Lower lobe of right lung (tissue), 2 donors: Measurements from ENCODE around the gene IL1RAPL1. TPM values are rescaled to one million over a fixed set of nuclear protein-coding genes. Genes with fewer than 3 reads are reported as not detected.

Experiments used
- ATAC-seq, 2 donors: fragments of 200-7000 bp; cut with Tn5 transposase; one replicate each; pipeline ENCODE4 v1.9.1; 2020 to 2022; ENCODE audit warnings: mild to moderate bottlenecking in 2 of 2, moderate library complexity in 2 of 2
- DNase-seq: peaks from one replicate; pipeline ENCODE4 v3.0.0-alpha.2; 2020
- H3K27ac ChIP-seq: fragments of 200-600 bp; one replicate; pipeline ENCODE4 v1.8.0; 2022
- H3K27me3 ChIP-seq: fragments of 200-600 bp; one replicate; pipeline ENCODE4 v1.8.0; 2022; ENCODE audit warnings: low read depth
- H3K36me3 ChIP-seq: fragments of 200-600 bp; one replicate; pipeline ENCODE4 v1.8.0; 2022; ENCODE audit warnings: mild to moderate bottlenecking
- H3K4me1 ChIP-seq: fragments of 200-600 bp; one replicate; pipeline ENCODE4 v1.8.0; 2022
- H3K4me3 ChIP-seq: fragments of 200-600 bp; one replicate; pipeline ENCODE4 v1.8.0; 2022; ENCODE audit warnings: mild to moderate bottlenecking
- H3K9me3 ChIP-seq: fragments of 200-600 bp; one replicate; pipeline ENCODE4 v1.8.0; 2022
- intact Hi-C: fragments of 100-400 bp; cut with DNase I; formaldehyde crosslinking; loops from one replicate; pipeline ENCODE4 v1.11.0; 2022
- total RNA-seq: library from RNA; stranded (reverse); fragmentation: NEBNext Ultra II Directional; extraction: Animal tissue kit (Norgen Biotek cat#: 25700); gene quantifications from one replicate; pipeline ENCODE4 v1.2.1, GENCODE V29; 2021
- TF ChIP-seq, protein P1 (sequence below): fragments of 200-600 bp; IDR thresholded peaks from one replicate; pipeline ENCODE4 v1.8.0; 2022; ENCODE audit warnings: antibody characterized with exemption, mild to moderate bottlenecking
- donor health status: DM: no; HTN: yes; CAD: no; lungs with severe emphysema.

Gene IL1RAPL1
- total RNA-seq, 1 donor from 2014 or later: not detected

DNA sequence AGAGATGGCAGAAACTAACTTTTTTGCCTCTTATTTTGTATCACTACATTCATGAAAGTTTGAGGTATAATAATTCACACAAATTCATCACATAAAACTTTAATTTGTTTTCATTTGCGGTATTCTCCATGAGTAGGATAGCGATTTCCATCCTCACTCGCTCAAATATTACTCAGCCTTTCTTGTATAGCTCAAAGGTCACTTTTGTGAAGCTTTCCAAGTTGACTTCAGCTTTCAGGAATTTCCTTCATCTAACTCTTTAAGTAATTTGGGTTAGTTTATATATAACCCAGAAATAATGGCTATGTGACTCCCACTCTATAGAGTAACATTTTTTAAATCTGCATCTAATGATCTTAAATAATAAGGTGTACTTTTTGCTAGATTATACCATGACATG, 314.4 kb downstream of the IL1RAPL1 start:
- TF ChIP-seq, protein P1, sequence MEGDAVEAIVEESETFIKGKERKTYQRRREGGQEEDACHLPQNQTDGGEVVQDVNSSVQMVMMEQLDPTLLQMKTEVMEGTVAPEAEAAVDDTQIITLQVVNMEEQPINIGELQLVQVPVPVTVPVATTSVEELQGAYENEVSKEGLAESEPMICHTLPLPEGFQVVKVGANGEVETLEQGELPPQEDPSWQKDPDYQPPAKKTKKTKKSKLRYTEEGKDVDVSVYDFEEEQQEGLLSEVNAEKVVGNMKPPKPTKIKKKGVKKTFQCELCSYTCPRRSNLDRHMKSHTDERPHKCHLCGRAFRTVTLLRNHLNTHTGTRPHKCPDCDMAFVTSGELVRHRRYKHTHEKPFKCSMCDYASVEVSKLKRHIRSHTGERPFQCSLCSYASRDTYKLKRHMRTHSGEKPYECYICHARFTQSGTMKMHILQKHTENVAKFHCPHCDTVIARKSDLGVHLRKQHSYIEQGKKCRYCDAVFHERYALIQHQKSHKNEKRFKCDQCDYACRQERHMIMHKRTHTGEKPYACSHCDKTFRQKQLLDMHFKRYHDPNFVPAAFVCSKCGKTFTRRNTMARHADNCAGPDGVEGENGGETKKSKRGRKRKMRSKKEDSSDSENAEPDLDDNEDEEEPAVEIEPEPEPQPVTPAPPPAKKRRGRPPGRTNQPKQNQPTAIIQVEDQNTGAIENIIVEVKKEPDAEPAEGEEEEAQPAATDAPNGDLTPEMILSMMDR: no peak
- DNase-seq (no peak), ATAC-seq (no peak)
- Histone ChIP-seq H3K4me3 (no peak overlapping the region), H3K36me3 (no peaks in the 10 kb centered on the region), H3K9me3 (no peaks in the 10 kb centered on the region), H3K27ac (no peak overlapping the region), H3K27me3 (no peaks in the 10 kb centered on the region), H3K4me1 (no peaks in the 10 kb centered on the region)
- intact Hi-C loops: no loop called here

DNA sequence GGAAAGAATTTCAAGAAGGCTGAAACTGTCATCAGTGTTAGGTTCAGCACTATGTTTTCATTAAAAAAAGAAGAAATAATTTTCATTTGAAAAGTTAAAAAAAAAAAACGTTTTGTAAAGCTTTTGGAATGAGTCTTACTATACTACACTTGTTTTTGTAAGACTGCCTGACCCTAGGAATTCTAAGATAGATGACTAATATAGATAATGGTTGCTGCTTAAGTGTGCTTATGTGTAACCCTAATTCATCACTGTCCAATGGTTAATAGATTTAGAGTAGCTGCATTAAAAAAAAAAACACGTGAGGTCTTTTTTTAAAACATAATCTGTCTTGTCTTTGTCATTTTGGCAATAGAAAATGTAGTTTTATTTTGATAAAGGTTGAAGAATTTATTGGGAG, 323.2 kb downstream of the IL1RAPL1 start:
- TF ChIP-seq, protein P1: no peak
- no peak overlapping the region for H3K27ac ChIP-seq
- no peak for ATAC-seq
- no peaks in the 10 kb centered on the region for H3K4me1 ChIP-seq
- intact Hi-C loops: no loop called here
- no peak overlapping the region for H3K4me3 ChIP-seq
- no peaks in the 10 kb centered on the region for H3K9me3 ChIP-seq
- no peaks in the 10 kb centered on the region for H3K27me3 ChIP-seq
- no peaks in the 10 kb centered on the region for H3K36me3 ChIP-seq
- DNase-seq: no peak

DNA sequence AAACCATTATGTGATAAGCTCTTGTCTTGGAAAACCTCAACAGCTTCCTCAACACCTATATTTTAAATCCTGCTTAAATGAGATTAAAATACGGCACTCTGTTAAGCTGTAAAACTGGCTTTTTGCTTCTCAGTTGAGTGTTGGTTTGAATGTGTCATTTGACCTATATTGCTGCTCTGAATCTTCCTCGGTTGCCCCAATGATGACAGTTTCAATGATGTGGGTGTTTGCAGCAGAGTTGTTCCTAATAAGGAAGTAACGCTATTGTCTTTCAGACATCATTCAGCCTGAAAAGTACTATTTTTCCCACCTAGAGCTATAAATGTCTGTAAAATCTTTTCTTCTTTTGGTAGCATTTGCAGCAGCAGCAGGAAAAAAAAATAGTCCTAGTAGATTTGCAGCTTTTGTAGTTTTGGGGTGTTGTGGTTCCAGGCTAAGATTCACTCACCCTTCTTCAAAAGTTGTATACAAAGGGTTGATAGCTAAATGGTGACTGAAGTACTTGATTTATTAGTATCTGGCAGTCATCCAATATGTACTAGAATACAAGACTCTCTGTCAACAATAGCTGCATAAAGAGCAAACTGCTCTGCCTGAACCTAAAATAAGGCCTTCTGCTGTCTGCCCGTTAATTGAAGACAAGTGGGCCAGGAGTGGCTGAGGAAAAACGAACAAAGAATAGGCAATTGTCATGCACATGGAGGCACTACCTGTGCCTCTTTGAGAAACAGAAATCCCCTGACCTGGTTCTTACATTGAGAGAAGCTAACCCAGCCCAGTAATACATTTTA, 333.1 kb downstream of the IL1RAPL1 start:
- Histone ChIP-seq H3K9me3 (no peaks in the 10 kb centered on the region), H3K4me3 (no peak overlapping the region), H3K4me1 (no peaks in the 10 kb centered on the region), H3K27me3 (no peaks in the 10 kb centered on the region), H3K36me3 (no peaks in the 10 kb centered on the region), H3K27ac (no peak overlapping the region)
- intact Hi-C loops: no loop called here
- TF ChIP-seq, protein P1: no peak
- DNase-seq (no peak), ATAC-seq (no peak)

DNA sequence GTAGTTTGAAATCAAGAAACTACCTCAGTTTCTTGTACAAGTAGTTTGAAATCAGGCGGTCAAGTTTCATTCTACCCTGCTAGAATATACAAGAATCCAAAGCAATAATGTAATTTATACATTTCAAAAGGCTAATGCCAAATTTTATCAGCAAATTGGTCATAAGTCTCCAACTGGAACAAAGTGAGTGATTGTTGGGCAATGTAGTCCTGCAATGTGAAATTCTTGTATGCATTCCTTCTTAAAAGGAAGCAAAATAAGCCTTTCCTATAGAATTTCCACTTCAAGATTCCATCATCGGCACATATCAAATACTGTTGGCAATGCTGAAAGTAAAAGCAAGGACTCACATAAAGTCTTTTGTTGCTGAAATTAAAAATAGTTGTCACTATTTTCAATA, 334.9 kb downstream of the IL1RAPL1 start:
- H3K4me1 ChIP-seq: no peaks in the 10 kb centered on the region
- no peak overlapping the region for H3K27ac ChIP-seq
- TF ChIP-seq, protein P1: no peak
- no peaks in the 10 kb centered on the region for H3K27me3 ChIP-seq
- H3K4me3 ChIP-seq: no peak overlapping the region
- H3K9me3 ChIP-seq: no peaks in the 10 kb centered on the region
- ATAC-seq (no peak), DNase-seq (no peak)
- H3K36me3 ChIP-seq: no peaks in the 10 kb centered on the region
- intact Hi-C loops: no loop called here

DNA sequence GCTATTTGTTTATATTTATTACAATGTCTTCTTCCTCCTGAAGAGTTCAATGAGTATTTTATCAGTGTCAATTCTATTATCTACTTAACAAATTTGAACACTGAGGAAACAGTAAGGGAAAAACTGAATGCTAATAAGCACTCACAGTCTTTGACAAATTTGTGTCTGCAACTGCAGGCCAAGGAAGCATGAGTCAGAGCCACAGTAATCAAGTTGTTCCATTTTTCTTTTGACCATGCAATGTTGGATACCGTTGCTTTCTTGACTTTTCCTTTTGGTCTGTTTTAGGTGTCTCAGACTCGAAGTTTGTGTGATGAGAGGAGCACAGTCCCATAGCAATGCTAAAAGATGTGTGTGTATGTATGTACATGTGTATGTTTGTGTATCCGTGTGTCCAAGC, 359.6 kb downstream of the IL1RAPL1 start:
- no peak overlapping the region for H3K27ac ChIP-seq
- no peaks in the 10 kb centered on the region for H3K4me1 ChIP-seq
- H3K36me3 ChIP-seq: no peaks in the 10 kb centered on the region
- DNase-seq: no peak
- ATAC-seq: no peak
- H3K4me3 ChIP-seq: no peak overlapping the region
- H3K27me3 ChIP-seq: no peaks in the 10 kb centered on the region
- intact Hi-C loops: no loop called here
- no peaks in the 10 kb centered on the region for H3K9me3 ChIP-seq
- TF ChIP-seq, protein P1: no peak
